Caki2 (cell line): Measurements from ENCODE around the gene CERT1. TPM values are rescaled to one million over a fixed set of nuclear protein-coding genes. Genes with fewer than 3 reads are reported as not detected.
"Not testable (repeated sequence)": the region's sequence is repeated elsewhere in the genome, so short reads cannot be mapped to it uniquely, and the experiment has no call there.

Experiments
- DNase-seq: peaks from one replicate; pipeline ENCODE4 v3.0.0-alpha.2; 2015; ENCODE audit warnings: low read depth
- in situ Hi-C: cut with HindIII; loops from 2 replicates; pipeline ENCODE4 v1.10.0; 2016; ENCODE audit warnings: low sequenced_read_pairs, low pct_unique_long_range_greater_than_20kb, mixed read lengths
- total RNA-seq: library from RNA; depleted of rRNA; stranded (reverse); fragments of >200 nt; shearing (Covaris generic); gene quantifications from 2 replicates; pipeline ENCODE4 v1.2.3, GENCODE V29; 2014; ENCODE audit warnings: low replicate concordance

Gene CERT1
- total RNA-seq, 1 experiment from 2014 or later, result 11.0 TPM

GRCh38 chr5:75496026-75496425 lies 15.4 kb downstream of the CERT1 start:
- DNase-seq, result no peak
- in situ Hi-C loops, result no loop called here

GRCh38 chr5:75491621-75492020 lies 19.8 kb downstream of the CERT1 start:
- no peak for DNase-seq
- in situ Hi-C loops, result no loop called here

GRCh38 chr5:75489847-75490246 lies 21.6 kb downstream of the CERT1 start:
- in situ Hi-C loops, result not testable (repeated sequence)

GRCh38 chr5:75484605-75485004 lies 26.8 kb downstream of the CERT1 start:
- DNase-seq, result no peak
- in situ Hi-C loops, result no loop called here

More at GRCh38 chr5:75489847-75490246, 21.6 kb downstream of the CERT1 start:
- not testable (repeated sequence) for DNase-seq

GRCh38 chr5:75482482-75482881 lies 28.9 kb downstream of the CERT1 start:
- DNase-seq, result no peak
- in situ Hi-C loops, result no loop called here

GRCh38 chr5:75481024-75481423 lies 30.4 kb downstream of the CERT1 start:
- in situ Hi-C loops, result no loop called here

GRCh38 chr5:75475364-75475763 lies 36.1 kb downstream of the CERT1 start:
- no peak for DNase-seq
- in situ Hi-C loops, result no loop called here

More at GRCh38 chr5:75481024-75481423, 30.4 kb downstream of the CERT1 start:
- no peak for DNase-seq

- peak; percentile 2 for DNase-seq
- in situ Hi-C loops, result no loop called here
These were observed 38.0 kb downstream of the CERT1 start for GRCh38 chr5:75473463-75473862.

GRCh38 chr5:75472973-75473372 lies 38.5 kb downstream of the CERT1 start:
- in situ Hi-C loops, result no loop called here
- no peak for DNase-seq

- DNase-seq, result no peak
- in situ Hi-C loops, result no loop called here
These were observed 40.2 kb downstream of the CERT1 start for GRCh38 chr5:75471193-75471592.

GRCh38 chr5:75469017-75469416 lies 42.4 kb downstream of the CERT1 start:
- in situ Hi-C loops, result no loop called here
- DNase-seq, result peak; percentile 7

- in situ Hi-C loops, result no loop called here
- DNase-seq, result no peak
These were observed 42.8 kb downstream of the CERT1 start for GRCh38 chr5:75468593-75468992.

GRCh38 chr5:75466006-75466716 lies 45.3 kb downstream of the CERT1 start:
- in situ Hi-C loops, result no loop called here
- DNase-seq, result no peak

GRCh38 chr5:75465480-75465879 lies 45.9 kb downstream of the CERT1 start:
- DNase-seq, result no peak
- in situ Hi-C loops, result no loop called here

GRCh38 chr5:75463726-75464125 lies 47.7 kb downstream of the CERT1 start:
- in situ Hi-C loops, result no loop called here
- peak; percentile 2 for DNase-seq

- no peak for DNase-seq
- in situ Hi-C loops, result no loop called here
These were observed 49.8 kb downstream of the CERT1 start for GRCh38 chr5:75461679-75462078.

GRCh38 chr5:75460942-75461610 lies 50.4 kb downstream of the CERT1 start:
- DNase-seq, result no peak
- in situ Hi-C loops, result no loop called here

GRCh38 chr5:75460532-75460931 lies 50.9 kb downstream of the CERT1 start:
- in situ Hi-C loops, result no loop called here
- DNase-seq, result no peak

- in situ Hi-C loops, result no loop called here
- no peak for DNase-seq
These were observed 53.7 kb downstream of the CERT1 start for GRCh38 chr5:75457691-75458090.

- no peak for DNase-seq
- in situ Hi-C loops, result no loop called here
These were observed 54.3 kb downstream of the CERT1 start for GRCh38 chr5:75457161-75457560.
